Stimulated activated CD8-positive, alpha-beta memory T cell treated with anti-CD3 and anti-CD28 coated beads, Interleukin-15, amount 100 ng/mL, for 48 hours (primary cell): ENCODE data around the gene LIFR.
"Not testable (repeated sequence)": the region's sequence is repeated elsewhere in the genome, so short reads cannot be mapped to it uniquely, and the experiment has no call there.

ENCODE experiments used
- DNase-seq, 2 donors: peaks; one replicate each; pipeline ENCODE4 v3.0.0-alpha.2; 2020; ENCODE audit warnings: low read depth in 2 of 2

LIFR gene

GRCh38 chr5:38516649-38517048 is 39.8 kb downstream of the LIFR start:
- DNase-seq, result not testable (repeated sequence)

DNA sequence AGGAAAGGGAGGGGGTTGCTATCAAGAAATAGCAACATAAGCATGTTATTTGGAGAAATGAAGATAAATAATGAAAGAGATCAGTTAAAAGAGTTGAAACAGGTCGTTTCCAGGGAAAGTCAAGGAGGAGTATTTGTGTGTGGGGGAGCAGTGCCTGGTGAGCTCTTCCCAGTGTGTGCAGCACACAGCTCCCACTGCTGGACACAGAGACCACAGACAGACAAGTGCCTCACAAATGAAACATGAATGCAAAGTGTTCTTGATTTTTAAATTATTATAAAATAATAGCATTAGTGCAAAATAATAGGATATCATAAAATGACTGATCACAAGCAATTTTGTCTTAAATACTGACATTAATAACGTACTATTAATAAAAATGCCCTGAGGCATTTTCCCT is 40.8 kb downstream of the LIFR start:
- no peak for DNase-seq

- DNase-seq, result no peak
Measured at GRCh38 chr5:38515092-38515491, 41.4 kb downstream of the LIFR start.

DNA sequence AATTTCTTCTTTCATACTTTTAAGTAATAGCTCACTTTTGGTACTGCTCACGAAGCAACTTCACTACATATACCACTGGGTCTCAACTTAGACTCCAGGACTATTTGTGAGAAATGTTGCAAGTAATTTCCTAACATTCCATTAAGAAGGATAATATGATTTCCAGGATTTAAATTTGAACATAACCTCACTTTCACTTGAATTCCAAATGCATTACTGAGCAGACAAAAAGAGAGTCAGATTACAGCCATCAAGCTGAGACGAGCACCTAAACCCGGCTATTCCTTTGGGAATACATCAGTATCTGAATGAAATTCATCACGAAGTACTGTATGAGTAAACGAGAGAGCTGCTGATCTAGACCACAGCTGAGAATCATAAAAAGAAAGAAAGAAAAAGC is 47.3 kb downstream of the LIFR start:
- DNase-seq, result no peak

DNA sequence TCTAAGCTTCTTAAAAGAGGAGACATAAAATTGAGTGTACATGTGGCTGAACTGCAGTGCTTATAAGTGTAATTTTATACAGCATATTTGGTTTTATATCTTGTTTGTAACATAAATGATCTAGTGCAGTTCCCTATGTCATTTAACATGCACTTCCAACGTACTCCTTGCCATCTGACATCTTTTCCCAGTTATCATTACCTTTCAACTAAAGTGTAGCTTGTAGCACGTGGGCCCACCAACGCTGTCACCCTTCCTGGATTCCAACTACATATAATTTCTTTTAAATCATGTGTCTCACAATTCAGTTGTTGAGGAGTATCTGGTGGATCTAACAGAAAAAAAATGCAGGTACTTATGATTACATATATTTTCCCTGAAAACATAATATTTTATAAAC is 50.1 kb downstream of the LIFR start:
- DNase-seq, result no peak

DNA sequence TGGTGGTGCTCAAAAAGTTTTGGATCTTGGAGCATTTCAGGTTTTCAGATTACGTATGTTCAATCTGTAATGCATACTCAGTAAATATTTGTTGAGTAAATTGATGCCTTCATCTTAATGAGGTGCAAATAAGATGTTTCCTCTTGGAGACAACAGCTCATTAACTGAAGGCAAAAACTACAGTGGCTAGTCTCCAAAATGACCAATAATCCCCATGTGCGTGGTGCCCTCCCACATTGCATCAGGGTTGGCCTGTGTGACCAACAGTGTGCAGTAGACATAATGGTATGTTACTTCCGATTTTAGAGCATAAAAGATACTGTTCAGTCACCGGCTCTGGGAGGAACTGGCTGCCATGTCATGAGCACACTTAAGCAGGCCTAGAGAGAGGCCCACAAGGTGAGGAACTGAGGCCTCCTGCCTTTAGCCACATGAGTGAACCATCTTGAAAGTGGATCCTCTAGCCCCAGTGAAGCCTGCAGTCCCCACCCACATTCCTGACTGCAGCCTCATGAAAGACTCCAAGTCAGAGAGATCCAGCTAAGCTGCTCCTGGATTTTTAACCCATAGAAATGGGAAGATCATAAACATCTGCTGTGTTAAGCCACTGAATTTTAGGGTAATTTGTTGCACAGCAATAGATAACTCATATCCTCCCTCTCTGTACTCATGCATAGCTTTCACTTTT is 55.7 kb downstream of the LIFR start:
- DNase-seq, result no peak

DNA sequence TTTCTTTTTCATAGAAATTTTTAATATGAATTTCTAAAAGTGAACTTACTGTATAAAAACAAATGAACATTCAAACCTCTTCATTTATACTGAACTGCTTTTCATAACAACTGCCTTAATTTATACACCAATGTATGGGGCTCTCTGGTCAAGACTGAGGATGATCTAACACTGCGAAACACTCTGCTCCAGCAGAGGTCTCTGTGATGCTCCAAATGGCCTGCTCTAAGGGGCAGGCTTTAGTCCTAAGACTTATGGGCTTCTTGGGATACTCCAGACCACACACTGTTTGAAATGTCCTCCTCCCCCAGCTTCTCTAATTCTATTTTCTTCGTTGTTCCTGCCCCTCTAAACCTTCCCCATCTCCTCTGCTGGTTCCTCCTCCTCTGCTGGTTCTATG is 58.5 kb downstream of the LIFR start:
- DNase-seq, result no peak

DNA sequence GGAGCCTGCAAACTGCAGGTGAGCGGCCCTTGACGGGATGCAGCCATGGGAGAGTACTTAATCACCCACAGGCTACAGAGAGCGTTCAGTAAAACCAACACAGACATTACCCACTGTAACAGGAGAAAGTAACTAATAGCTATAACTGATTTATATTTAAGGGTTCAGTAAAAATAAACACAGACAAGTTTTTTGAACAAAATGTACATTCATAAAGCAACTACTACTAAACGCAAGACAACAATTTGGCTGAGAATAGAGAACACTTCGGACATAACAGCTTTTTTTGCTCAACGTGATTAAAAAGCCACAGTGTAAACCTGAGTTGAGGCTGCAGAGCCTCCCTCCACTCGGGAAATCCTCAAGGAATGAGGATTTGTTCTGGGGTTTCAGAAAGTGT is 61.7 kb downstream of the LIFR start:
- DNase-seq, result no peak

- DNase-seq, result no peak
Measured at GRCh38 chr5:38494175-38494574, 62.3 kb downstream of the LIFR start.

DNA sequence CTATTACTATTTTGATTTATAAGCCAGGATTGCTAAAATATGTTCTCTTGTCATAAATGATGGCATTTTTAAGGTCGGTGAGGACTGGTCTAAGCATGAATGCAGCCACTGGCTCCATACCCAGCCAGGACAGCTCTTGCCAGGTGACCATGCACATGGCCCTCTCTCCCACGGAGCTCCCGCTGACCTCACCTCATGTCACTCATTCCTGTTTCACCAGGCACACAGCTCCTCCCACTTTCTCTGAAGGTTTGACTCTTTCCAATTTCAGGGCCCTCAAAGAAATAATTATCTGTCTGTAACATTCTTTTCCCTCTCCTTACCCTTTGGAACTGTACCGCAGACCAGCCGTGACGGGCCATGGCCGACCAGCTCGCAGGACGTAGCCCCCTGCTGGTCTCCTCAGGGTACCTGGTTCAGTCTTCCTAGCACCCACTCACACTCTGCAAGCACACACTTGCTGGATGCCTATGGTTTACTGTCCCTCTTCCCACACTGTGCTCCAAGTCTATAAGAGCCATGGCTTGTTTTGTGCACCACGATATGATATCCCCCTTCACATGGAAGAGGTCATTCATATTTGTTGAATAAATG is 72.5 kb downstream of the LIFR start:
- no peak for DNase-seq

GRCh38 chr5:38479315-38479904 is 77.0 kb downstream of the LIFR start:
- no peak for DNase-seq

- DNase-seq, result no peak
Measured at GRCh38 chr5:38478878-38479277, 77.6 kb downstream of the LIFR start.

- DNase-seq, result no peak
Measured at GRCh38 chr5:38478166-38478565, 78.3 kb downstream of the LIFR start.

GRCh38 chr5:38473008-38473407 is 83.4 kb downstream of the LIFR start:
- DNase-seq, result no peak

DNA sequence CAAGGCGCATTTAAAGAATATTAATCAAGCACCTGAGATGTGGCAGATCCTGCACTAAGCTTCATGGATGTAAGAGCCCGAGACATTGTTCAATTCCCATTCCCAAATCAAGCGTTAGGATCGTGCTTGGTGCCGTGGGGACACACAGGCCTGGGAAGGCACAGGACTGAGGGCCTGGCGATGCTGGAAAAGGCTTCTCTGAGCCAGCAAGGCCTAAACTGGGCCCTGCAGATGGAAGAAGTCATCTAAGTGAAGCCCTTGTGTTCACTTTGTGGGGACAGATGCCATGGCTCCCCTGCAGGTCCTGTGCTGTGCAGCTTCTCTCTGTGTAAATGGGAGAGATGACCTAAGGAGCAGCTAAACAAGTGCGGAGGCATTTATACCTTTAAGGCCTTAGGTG is 83.9 kb downstream of the LIFR start:
- DNase-seq, result no peak

- DNase-seq, result no peak
Measured at GRCh38 chr5:38471709-38472108, 84.7 kb downstream of the LIFR start.

DNA sequence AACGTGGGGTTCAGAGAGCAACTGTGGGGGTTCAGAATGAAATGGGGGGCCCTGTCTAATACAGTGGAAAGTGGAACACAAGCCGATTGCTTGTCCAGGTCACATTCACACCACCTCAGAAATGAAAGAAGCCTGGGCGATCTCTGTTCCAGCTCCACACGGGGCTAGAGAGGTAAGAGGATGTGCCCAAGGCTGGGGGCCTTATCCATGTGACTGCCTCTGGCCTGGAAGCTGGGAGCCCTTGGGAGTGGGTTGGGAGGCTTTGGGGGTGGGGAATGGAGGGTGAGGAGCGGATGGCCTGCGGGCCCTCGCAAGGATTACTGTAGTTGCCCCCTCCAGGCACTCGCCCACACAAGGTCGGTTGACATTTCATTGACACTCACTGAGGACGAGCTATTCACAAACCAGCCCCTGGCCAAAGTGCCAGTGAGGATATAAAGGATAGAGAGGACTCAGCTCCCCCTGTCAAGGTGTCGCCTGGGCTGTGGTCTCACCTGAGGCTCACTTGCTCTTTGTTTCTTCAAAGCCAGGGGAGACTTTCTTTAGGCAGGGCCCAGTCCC is 86.7 kb downstream of the LIFR start:
- no peak for DNase-seq

GRCh38 chr5:38468978-38469706 is 87.3 kb downstream of the LIFR start:
- DNase-seq, result no peak

- no peak for DNase-seq
Measured at GRCh38 chr5:38468202-38468673, 88.2 kb downstream of the LIFR start.

DNA sequence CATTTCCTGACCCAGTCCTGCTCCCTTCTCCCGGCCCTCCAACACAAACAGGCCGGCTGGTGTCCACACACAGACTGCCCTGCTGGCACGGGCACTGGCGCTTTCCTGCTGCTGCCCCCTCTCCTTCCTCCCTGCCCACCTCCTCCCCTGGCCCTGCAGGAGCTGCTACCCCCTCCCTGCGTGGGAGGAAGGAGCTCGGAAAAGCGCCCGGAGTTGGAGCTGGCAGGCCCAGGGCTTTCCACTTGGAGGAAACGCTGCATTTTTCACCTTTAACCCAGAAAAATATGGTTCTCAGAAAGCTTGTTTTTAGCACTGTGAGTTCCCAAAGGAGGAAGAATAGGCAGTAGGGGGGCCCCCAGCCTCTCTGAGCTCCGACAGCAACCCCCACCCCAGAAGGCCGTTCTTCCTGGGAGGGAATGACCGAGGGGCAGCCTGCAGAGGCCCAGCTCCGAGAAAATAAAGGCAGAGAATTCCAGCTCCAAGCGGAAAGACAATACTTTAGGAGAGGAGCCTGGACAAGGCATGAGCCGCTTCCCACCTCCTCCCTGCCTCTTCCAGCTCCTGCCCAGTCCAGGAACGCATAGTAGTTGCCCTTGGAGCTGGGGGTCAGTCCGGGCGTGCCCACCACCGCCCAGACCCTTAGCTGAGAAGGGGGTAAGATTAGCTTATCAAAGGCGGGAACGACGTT is 88.9 kb downstream of the LIFR start:
- DNase-seq, result no peak

GRCh38 chr5:38466424-38467189 is 89.8 kb downstream of the LIFR start:
- DNase-seq, result no peak
